Esophagus (tissue), 2 donors: Measurements from ENCODE around the gene H6PD. TPM values are rescaled to one million over a fixed set of nuclear protein-coding genes. Genes with fewer than 3 reads are reported as not detected.
A peak's percentile ranks its signal among the peaks of the same experiment; 100 is the strongest.

Experiments
- H3K27ac ChIP-seq, 2 donors: one replicate each; pipeline ENCODE4 v1.5.1; 2013; ENCODE audit warnings: low read depth in 2 of 2, mild to moderate bottlenecking in 2 of 2, inconsistent platforms in 1 of 2, low read length in 1 of 2, moderate library complexity in 1 of 2
- H3K27me3 ChIP-seq, 2 donors: one replicate each; pipeline ENCODE4 v1.6.1; 2013; ENCODE audit warnings: low read length in 2 of 2, control low read depth in 1 of 2, mild to moderate bottlenecking in 1 of 2; ENCODE audit not compliant: insufficient read depth in 2 of 2, control insufficient read depth in 1 of 2
- H3K36me3 ChIP-seq, 2 donors: one replicate each; pipeline ENCODE4 v1.6.1; 2013; ENCODE audit warnings: low read length in 1 of 2; ENCODE audit not compliant: control insufficient read depth in 2 of 2, insufficient read depth in 2 of 2
- H3K4me1 ChIP-seq, 2 donors: one replicate each; pipeline ENCODE4 v1.6.1; 2013; ENCODE audit warnings: low read length in 1 of 2; ENCODE audit not compliant: control insufficient read depth in 2 of 2, insufficient read depth in 2 of 2
- H3K4me3 ChIP-seq, 2 donors: one replicate each; pipeline ENCODE4 v1.5.1; 2013; ENCODE audit warnings: low read length in 2 of 2, mild to moderate bottlenecking in 2 of 2, low read depth in 1 of 2, moderate library complexity in 1 of 2
- H3K9me3 ChIP-seq, 2 donors: one replicate each; pipeline ENCODE4 v1.6.1; 2013; ENCODE audit warnings: mild to moderate bottlenecking in 2 of 2, low read depth in 1 of 2, low read length in 1 of 2, moderate library complexity in 1 of 2; ENCODE audit not compliant: control insufficient read depth in 2 of 2, insufficient read depth in 1 of 2
- WGBS, 2 donors: extraction: QIAGEN DNeasy Blood & Tissue Kit; methylation state at CpG; one replicate each; pipeline ENCODE4 v1.1.7; 2013; 5-methylcytosine and 5-hydroxymethylcytosine counted together
- polyA plus RNA-seq, 2 donors: library from polyadenylated mRNA; stranded (reverse); fragments of 200-250 nt; gene quantifications; one replicate each; pipeline ENCODE4 v1.2.3, GENCODE V29; 2013
- donor health status: healthy with polysubstance abuse.
- donor health status: Bipolar disorder and iron deficiency.

The H6PD gene
- polyA plus RNA-seq, 2 donors = 7.1 to 8.9 TPM

DNA sequence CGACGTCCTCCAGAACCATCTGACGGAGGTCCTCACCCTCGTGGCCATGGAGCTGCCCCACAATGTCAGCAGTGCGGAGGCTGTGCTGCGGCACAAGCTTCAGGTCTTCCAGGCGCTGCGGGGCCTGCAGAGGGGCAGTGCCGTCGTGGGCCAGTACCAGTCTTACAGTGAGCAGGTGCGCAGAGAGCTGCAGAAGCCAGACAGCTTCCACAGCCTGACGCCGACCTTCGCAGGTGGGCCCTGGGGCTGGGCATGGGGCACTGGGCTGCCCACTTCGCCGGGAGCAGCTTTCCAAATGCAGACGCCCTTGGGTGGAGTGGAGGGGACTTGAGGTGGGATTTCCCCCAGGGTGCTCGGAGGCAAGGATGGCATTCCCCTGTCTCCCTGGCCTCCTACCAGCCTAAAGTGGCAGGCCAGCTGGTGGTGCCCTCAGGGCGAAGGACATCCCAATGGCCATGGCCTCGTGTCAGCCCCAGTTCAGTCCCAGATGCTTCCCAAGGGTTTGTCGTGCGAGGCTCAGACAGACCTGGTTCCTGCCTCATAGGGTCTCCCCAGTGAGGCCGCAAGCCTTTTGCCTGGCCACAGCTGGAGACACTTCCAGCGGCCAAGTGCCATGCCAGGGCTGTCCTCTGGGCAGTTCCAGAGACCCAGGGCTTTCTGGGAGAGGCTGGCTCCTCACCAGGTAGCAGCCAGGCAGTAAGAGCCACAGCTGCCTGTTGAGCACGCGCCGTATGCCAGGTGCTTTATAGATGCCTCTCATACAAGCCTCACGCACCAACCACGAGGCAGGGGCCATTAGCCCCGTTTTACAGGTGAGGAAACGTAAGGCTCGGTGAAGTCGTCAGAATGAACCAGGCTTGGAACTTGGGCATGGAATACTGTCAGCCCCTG lies 27.8 kb downstream of the H6PD start:
- H3K27me3 ChIP-seq = no peaks in the 10 kb centered on the region
- peaks cover 0 to 2% of the 10 kb centered on the region in 2 donors for H3K4me1 ChIP-seq
- no peak overlapping the region for H3K4me3 ChIP-seq
- H3K27ac ChIP-seq = no peak overlapping the region
- 92 to 93% methylated on average over 32 to 33 of the region's 33 CpGs for WGBS, 2 donors
- no peaks in the 10 kb centered on the region for H3K9me3 ChIP-seq
- H3K36me3 ChIP-seq = peaks cover 9 to 37% of the 10 kb centered on the region in 2 donors

DNA sequence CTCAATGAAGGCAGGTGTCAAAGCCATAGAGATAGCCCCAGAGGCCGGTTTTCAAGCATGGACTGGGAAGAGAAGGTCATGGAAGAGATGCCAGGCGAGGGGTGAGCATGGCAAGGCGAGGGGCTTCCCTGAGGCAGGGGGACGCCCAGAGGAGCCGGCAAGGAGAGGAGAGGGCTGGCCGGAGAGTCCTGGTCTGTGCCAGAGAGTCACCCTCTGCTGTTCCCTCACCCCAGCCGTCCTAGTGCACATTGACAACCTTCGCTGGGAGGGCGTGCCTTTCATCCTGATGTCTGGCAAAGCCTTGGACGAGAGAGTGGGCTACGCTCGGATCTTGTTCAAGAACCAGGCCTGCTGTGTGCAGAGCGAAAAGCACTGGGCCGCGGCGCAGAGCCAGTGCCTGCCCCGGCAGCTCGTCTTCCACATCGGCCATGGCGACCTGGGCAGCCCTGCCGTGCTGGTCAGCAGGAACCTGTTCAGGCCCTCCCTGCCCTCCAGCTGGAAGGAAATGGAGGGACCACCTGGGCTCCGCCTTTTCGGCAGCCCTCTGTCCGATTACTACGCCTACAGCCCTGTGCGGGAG lies 28.8 kb downstream of the H6PD start:
- Histone ChIP-seq H3K9me3 (no peaks in the 10 kb centered on the region), H3K27me3 (no peaks in the 10 kb centered on the region), H3K4me3 (no peak overlapping the region), H3K4me1 (peaks cover 0 to 2% of the 10 kb centered on the region in 2 donors), H3K36me3 (peaks cover 9 to 35% of the 10 kb centered on the region in 2 donors), H3K27ac (no peak overlapping the region)
- 90 to 92% methylated on average over 26 of the region's 26 CpGs for WGBS, 2 donors

DNA sequence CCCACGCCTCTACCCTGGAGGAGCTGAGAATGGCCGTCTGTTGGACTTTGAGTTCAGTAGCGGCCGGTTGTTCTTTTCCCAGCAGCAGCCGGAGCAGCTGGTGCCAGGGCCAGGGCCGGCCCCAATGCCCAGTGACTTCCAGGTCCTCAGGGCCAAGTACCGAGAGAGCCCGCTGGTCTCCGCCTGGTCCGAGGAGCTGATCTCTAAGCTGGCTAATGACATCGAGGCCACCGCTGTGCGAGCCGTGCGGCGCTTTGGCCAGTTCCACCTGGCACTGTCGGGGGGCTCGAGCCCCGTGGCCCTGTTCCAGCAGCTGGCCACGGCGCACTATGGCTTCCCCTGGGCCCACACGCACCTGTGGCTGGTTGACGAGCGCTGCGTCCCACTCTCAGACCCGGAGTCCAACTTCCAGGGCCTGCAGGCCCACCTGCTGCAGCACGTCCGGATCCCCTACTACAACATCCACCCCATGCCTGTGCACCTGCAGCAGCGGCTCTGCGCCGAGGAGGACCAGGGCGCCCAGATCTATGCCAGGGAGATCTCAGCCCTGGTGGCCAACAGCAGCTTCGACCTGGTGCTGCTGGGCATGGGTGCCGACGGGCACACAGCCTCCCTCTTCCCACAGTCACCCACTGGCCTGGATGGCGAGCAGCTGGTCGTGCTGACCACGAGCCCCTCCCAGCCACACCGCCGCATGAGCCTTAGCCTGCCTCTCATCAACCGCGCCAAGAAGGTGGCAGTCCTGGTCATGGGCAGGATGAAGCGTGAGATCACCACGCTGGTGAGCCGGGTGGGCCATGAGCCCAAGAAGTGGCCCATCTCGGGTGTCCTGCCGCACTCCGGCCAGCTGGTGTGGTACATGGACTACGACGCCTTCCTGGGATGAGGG lies 29.7 kb downstream of the H6PD start:
- Histone ChIP-seq H3K27me3 (no peaks in the 10 kb centered on the region), H3K4me3 (no peak overlapping the region), H3K9me3 (no peaks in the 10 kb centered on the region), H3K36me3 (peaks cover 9 to 35% of the 10 kb centered on the region in 2 donors), H3K27ac (no peak overlapping the region), H3K4me1 (peaks cover 0 to 2% of the 10 kb centered on the region in 2 donors)
- 94 to 95% methylated on average over 50 of the region's 50 CpGs for WGBS, 2 donors

GRCh38 chr1:9265037-9265436 lies 30.5 kb downstream of the H6PD start:
- whole genome bisulfite sequencing, 2 donors = 93 to 95% methylated on average over 10 of the region's 10 CpGs
- no peaks in the 10 kb centered on the region for H3K27me3 ChIP-seq
- no peak overlapping the region for H3K27ac ChIP-seq
- H3K9me3 ChIP-seq = no peaks in the 10 kb centered on the region
- peaks cover 9 to 35% of the 10 kb centered on the region in 2 donors for H3K36me3 ChIP-seq
- no peak overlapping the region for H3K4me3 ChIP-seq
- peaks cover 0 to 2% of the 10 kb centered on the region in 2 donors for H3K4me1 ChIP-seq

GRCh38 chr1:9265968-9266367 lies 31.4 kb downstream of the H6PD start:
- Histone ChIP-seq H3K36me3 (peaks cover 9 to 35% of the 10 kb centered on the region in 2 donors), H3K4me3 (no peak overlapping the region), H3K9me3 (no peaks in the 10 kb centered on the region), H3K4me1 (peaks cover 0 to 4% of the 10 kb centered on the region in 2 donors), H3K27me3 (no peaks in the 10 kb centered on the region), H3K27ac (peak overlapping the region in 1 of 2 donors; percentile 25)
- 90% methylated on average over 12 of the region's 12 CpGs for WGBS, 2 donors

DNA sequence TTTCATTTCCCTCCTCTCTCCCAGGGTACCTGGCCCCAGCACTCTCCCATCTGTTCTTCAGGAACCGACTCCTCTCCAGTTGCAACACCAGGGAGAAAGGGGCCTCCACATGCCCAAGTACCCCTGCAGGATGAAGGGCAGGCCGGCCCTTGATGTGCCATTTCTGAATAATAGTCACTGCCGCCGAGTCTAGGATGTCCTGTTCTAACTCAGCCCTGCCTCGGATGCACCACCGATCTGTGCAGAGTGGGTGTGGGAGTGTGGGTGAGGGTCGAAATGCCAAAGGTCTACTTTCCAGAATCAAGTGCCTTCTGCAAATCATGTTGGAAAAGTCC lies 32.7 kb downstream of the H6PD start:
- Histone ChIP-seq H3K4me1 (peaks cover 0 to 4% of the 10 kb centered on the region in 2 donors), H3K36me3 (peaks cover 6 to 29% of the 10 kb centered on the region in 2 donors), H3K27me3 (no peaks in the 10 kb centered on the region), H3K4me3 (no peak overlapping the region), H3K9me3 (no peaks in the 10 kb centered on the region), H3K27ac (no peak overlapping the region)
- WGBS, 2 donors = 77 to 78% methylated on average over 7 of the region's 7 CpGs

DNA sequence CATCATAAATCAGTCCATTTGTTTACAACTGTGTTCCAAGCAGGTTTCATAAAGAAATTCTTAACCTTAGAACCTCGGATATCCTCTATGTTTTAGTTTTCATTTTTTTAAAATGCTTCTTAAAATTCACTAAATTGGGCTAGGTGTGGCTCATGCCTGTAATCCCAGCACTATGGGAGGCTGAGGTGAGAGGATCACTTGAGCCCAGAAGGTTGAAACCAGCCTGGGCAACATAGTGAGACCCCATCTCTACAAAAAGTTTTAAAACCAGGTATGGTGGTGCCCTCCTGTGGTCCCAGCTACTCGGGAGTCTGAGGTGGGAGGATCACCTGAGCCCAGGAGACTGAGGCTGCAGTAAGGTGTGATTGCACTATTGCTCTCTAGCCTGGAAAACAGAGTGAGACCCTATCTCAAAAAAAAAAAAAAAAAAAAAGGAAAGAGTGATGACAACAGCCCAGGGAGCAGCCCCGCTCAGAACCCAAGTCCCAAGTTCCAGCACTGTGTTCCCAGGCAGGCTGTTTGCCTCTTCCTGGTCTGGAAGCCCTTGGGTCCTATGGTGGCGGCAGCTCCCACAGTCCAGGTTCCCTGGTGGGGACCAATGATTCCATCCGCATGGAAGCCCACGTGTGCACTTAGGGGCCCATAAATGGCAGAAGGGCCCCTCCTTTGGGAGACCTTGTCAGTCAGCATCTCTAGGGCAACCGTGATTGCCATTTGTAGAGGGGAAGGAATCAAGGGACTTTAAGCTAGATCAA lies 33.4 kb downstream of the H6PD start:
- Histone ChIP-seq H3K9me3 (no peaks in the 10 kb centered on the region), H3K4me1 (peaks cover 0 to 4% of the 10 kb centered on the region in 2 donors), H3K27ac (no peak overlapping the region), H3K27me3 (no peaks in the 10 kb centered on the region), H3K4me3 (no peak overlapping the region), H3K36me3 (peaks cover under 1 to 23% of the 10 kb centered on the region in 2 donors)
- 90 to 92% methylated on average over 7 of the region's 7 CpGs for WGBS, 2 donors

DNA sequence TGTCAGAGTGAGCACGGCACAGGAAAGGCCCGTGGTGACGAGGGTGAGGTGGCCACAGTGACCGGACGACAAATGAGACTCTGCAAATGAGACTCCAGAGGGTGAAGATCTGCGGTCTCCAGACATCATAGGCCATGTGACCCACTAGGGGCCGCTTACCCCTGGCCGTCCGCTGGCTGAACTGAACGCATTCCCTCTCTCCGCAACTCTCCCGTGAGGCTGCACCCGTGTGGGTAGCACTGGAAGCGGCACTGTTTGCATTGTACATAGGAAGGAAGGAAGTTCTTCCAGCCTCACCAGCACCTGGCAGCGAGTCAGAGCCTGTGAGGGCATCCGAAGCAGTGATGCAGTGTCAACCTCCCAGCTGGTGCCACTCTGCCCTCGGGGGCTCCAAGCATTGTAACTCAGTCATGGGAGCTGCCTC lies 34.5 kb downstream of the H6PD start:
- Histone ChIP-seq H3K36me3 (peaks cover 0 to 12% of the 10 kb centered on the region in 2 donors), H3K4me3 (no peak overlapping the region)
- WGBS, 2 donors = 84 to 85% methylated on average over 17 of the region's 17 CpGs

GRCh38 chr1:9269721-9270120 lies 35.1 kb downstream of the H6PD start:
- H3K4me3 ChIP-seq = no peak overlapping the region
- 84 to 85% methylated on average over 12 of the region's 12 CpGs for WGBS, 2 donors
- peaks cover 0 to 4% of the 10 kb centered on the region in 2 donors for H3K4me1 ChIP-seq
- no peak overlapping the region for H3K27ac ChIP-seq
- peaks cover 0 to 6% of the 10 kb centered on the region in 2 donors for H3K36me3 ChIP-seq
- no peaks in the 10 kb centered on the region for H3K27me3 ChIP-seq
- no peaks in the 10 kb centered on the region for H3K9me3 ChIP-seq

More for the DNA sequence above, 34.5 kb downstream of the H6PD start:
- Histone ChIP-seq H3K27ac (no peak overlapping the region), H3K27me3 (no peaks in the 10 kb centered on the region), H3K4me1 (peaks cover 0 to 4% of the 10 kb centered on the region in 2 donors), H3K9me3 (no peaks in the 10 kb centered on the region)
